C4-2B (cell line): ENCODE data around the gene COPS6.

Experiments used
- ZFX ChIP-seq: fragments of 450-650 bp; IDR thresholded peaks from 2 replicates; pipeline ENCODE4 v1.6.1; 2017
- TF ChIP-seq, protein P1 (sequence below): fragments of 450-650 bp; conservative IDR thresholded peaks from 2 replicates; pipeline ENCODE4 v1.5.1; 2017; ENCODE audit warnings: mild to moderate bottlenecking

DNA sequence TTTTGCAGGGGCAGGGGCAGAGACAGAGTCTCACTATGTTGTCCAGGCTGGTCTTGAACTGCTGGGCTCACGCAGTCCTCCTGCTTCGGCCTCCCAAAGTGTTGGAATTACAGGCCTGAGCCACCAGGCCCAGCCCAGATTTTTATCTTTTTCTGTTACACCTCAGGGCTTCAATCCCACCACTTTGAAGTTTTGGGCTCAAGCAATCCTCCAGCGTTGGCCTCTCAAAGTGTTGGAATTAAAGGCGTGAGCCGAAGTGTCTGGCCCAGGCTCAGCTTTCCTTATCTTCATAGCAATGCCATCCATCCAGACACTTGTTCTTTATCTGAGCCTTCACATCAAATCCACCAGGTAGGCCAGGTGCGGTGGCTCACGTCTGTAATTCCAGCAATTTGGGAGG, 26.3 kb downstream of the COPS6 start:
- TF ChIP-seq, protein P1, sequence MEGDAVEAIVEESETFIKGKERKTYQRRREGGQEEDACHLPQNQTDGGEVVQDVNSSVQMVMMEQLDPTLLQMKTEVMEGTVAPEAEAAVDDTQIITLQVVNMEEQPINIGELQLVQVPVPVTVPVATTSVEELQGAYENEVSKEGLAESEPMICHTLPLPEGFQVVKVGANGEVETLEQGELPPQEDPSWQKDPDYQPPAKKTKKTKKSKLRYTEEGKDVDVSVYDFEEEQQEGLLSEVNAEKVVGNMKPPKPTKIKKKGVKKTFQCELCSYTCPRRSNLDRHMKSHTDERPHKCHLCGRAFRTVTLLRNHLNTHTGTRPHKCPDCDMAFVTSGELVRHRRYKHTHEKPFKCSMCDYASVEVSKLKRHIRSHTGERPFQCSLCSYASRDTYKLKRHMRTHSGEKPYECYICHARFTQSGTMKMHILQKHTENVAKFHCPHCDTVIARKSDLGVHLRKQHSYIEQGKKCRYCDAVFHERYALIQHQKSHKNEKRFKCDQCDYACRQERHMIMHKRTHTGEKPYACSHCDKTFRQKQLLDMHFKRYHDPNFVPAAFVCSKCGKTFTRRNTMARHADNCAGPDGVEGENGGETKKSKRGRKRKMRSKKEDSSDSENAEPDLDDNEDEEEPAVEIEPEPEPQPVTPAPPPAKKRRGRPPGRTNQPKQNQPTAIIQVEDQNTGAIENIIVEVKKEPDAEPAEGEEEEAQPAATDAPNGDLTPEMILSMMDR, result no peak
- TF ChIP-seq ZFX, result no peak
